Spleen (tissue), 7 donors: ENCODE data around the gene RTBDN.
A peak's percentile ranks its signal among the peaks of the same experiment; 100 is the strongest.

Experiments used
- CTCF ChIP-seq, 11 experiments: fragments of 200-600 bp in 7 of 11; fragments of 450-650 bp in 4 of 11; sonication (generic) in 4 of 11; IDR thresholded peaks in 8 of 11; conservative IDR thresholded peaks in 3 of 11; 1 replicate in 7 of 11; 2 replicates in 4 of 11; pipeline versions ENCODE4 v1.4.0 to v1.8.0; 2016 to 2021; ENCODE audit warnings: antibody characterized with exemption in 11 of 11, inconsistent platforms in 4 of 11, mild to moderate bottlenecking in 1 of 11
- POLR2AphosphoS5 ChIP-seq, 3 donors: sonication (generic); formaldehyde crosslinking; IDR thresholded peaks; one replicate each; pipeline ENCODE4 v1.5.1; 2017; ENCODE audit warnings: antibody characterized with exemption in 3 of 3
- donor health status: DM: no; HTN: no; CAD: no; lungs with moderate emphysema.
- donor health status: DM: no; HTN: no; CAD: no.
- donor health status: DM: no; HTN: no; CAD: no.

DNA sequence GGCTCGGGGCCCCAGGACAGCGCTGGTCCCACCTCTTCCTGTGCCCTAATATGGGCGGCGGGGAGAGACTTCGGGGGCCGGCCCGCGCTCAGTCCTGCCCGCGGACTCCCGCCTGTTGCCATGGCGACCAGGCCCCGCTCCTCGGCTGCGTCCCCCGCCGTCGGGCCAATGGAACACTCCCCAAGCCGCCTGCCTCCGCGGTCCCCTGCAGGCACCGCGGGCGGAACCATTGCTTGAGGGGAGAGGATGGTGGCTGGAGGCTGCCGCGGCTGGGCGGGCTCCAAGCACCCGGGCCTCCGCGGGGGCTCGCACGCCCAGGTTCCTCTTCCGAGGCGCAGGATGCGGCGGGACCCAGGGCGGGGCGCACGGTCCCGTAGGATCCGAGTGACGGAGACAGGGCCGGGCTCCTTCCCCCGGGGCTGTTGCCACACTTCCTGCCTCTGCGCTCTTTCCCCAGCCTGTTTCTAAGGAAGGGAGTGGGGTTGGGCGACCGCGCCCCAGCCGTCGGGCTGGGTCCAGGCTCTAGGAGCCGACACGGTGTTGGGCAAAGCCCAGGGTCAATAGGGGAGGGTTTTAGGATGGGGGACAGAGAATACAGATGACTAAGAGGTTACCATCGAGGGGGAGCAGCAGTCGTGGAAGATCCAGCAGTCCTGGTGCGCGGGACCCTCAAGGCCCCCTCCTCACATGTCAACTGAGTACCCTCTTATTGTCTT lies 44.3 kb downstream of the RTBDN start:
- peak in 3 of 11 experiments; percentile 15 to 46 (median 38) for TF ChIP-seq CTCF (IDR thresholded peaks at IDR 0.05 in 8 of 11, conservative IDR thresholded peaks at IDR 0.05 in 3 of 11)
- TF ChIP-seq POLR2AphosphoS5 (IDR thresholded peaks at IDR 0.05) = peak; percentile 95 to 99 (median 96)
